ENCODE results near the gene DNM3. TPM values are rescaled to one million over a fixed set of nuclear protein-coding genes. Genes with fewer than 3 reads are reported as not detected.

DNM3 gene
- total and polyA plus RNA-seq, 5 donors from 2014 or later, result 0.76 to 5.5 (median 1.6) TPM

DNA sequence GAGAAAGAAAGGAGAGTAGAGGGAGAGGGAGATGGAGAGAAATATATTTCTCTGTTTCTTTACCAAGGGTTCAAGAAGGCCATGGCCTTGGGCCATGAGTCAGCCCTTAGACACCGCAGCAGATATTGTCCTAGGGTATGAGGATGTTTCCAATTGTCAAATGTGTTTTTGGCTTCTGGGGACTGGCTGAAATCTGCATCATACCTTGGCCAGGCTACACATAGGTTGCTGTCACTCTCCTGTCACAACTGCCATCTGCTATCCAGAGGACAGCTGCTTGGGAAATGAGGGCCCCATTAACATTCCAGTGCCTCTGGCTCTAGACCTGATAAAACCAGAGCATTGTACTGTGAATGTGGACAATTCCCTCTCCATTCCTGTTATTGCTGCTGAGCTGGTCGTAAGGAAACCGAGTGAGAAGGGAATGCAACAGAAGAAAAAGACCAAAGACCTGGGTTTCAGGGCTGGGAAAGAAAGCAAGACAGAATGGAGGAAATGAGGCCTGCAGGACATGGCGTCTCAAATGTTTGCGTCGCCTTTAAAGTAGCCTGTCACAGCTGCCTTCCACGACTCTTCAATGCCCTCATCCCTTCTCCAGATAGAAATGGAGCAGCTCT is 611.3 kb downstream of the DNM3 start:
- ATAC-seq (ENCODE audit: low read depth in 2 of 2), result no peak
- H3K9me3 Mint-ChIP-seq, result no peaks in the 10 kb centered on the region
- no peaks in the 10 kb centered on the region for H3K27me3 ChIP-seq (ENCODE audit: control insufficient read depth, insufficient read depth, low read length)
- H3K4me1 ChIP-seq (ENCODE audit: control insufficient read depth, insufficient read depth, low read length, poor library complexity, severe bottlenecking), result peaks cover 15% of the 10 kb centered on the region
- H3K4me1 Mint-ChIP-seq, result peaks cover 11 to 26% (median 18%) of the 10 kb centered on the region in 4 donors
- DNase-seq, result no peak
- no peak overlapping the region for H3K4me3 Mint-ChIP-seq
- H3K27ac ChIP-seq (ENCODE audit: insufficient read depth, low read length, poor library complexity, severe bottlenecking), result no peak overlapping the region
- H3K36me3 ChIP-seq (ENCODE audit: control insufficient read depth, insufficient read depth, low read length), result no peaks in the 10 kb centered on the region
- no peaks in the 10 kb centered on the region for H3K9me3 ChIP-seq (ENCODE audit: control insufficient read depth in 2 of 2, low read length in 2 of 2)
- H3K27me3 Mint-ChIP-seq, result no peaks in the 10 kb centered on the region
- H3K27ac Mint-ChIP-seq, result peak overlapping the region in 1 of 3 donors; percentile 58
- no peaks in the 10 kb centered on the region for H3K36me3 Mint-ChIP-seq
- H3K4me3 ChIP-seq (ENCODE audit: low read depth, low read length), result no peak overlapping the region

- no peak overlapping the region for H3K27ac Mint-ChIP-seq
- no peaks in the 10 kb centered on the region for H3K9me3 Mint-ChIP-seq
- no peak overlapping the region for H3K4me3 ChIP-seq (ENCODE audit: low read depth, low read length)
- H3K9me3 ChIP-seq (ENCODE audit: control insufficient read depth in 2 of 2, low read length in 2 of 2), result no peaks in the 10 kb centered on the region
- DNase-seq, result no peak
- H3K4me1 ChIP-seq (ENCODE audit: control insufficient read depth, insufficient read depth, low read length, poor library complexity, severe bottlenecking), result peaks cover 15% of the 10 kb centered on the region
- no peak overlapping the region for H3K27ac ChIP-seq (ENCODE audit: insufficient read depth, low read length, poor library complexity, severe bottlenecking)
- no peak overlapping the region for H3K4me3 Mint-ChIP-seq
- no peaks in the 10 kb centered on the region for H3K27me3 Mint-ChIP-seq
- H3K4me1 Mint-ChIP-seq, result peaks cover 11 to 26% (median 18%) of the 10 kb centered on the region in 4 donors
- ATAC-seq (ENCODE audit: low read depth in 2 of 2), result no peak
- H3K27me3 ChIP-seq (ENCODE audit: control insufficient read depth, insufficient read depth, low read length), result no peaks in the 10 kb centered on the region
- no peaks in the 10 kb centered on the region for H3K36me3 Mint-ChIP-seq
- H3K36me3 ChIP-seq (ENCODE audit: control insufficient read depth, insufficient read depth, low read length), result no peaks in the 10 kb centered on the region
Observed at GRCh38 chr1:172453153-172453545, 611.9 kb downstream of the DNM3 start.

DNA sequence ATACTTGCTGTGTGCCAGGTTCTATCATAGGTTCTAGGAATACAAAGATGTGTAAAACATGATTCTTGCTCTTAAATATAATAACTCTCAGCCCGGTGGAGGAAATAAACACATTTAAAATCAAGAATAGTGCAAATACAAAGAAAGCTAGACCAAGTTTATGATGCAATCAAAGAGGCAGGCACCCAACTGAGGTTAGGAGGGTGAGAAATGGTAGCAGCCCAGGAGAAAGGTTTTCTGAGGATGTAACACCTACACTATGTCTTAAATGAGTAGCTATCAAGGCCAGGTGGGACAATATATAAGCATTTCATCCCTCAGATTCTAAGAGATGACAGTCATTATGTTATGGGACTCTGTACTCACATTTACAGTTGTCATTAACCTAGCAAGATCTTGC is 612.3 kb downstream of the DNM3 start:
- Mint-ChIP-seq H3K27me3 (no peaks in the 10 kb centered on the region), H3K27ac (no peak overlapping the region), H3K36me3 (no peaks in the 10 kb centered on the region), H3K4me3 (no peak overlapping the region), H3K4me1 (peaks cover 11 to 26% (median 18%) of the 10 kb centered on the region in 4 donors), H3K9me3 (no peaks in the 10 kb centered on the region)
- Histone ChIP-seq H3K27ac (ENCODE audit: insufficient read depth, low read length, poor library complexity, severe bottlenecking) (no peak overlapping the region), H3K36me3 (ENCODE audit: control insufficient read depth, insufficient read depth, low read length) (no peaks in the 10 kb centered on the region), H3K4me1 (ENCODE audit: control insufficient read depth, insufficient read depth, low read length, poor library complexity, severe bottlenecking) (peaks cover 15% of the 10 kb centered on the region), H3K4me3 (ENCODE audit: low read depth, low read length) (no peak overlapping the region), H3K9me3 (ENCODE audit: control insufficient read depth in 2 of 2, low read length in 2 of 2) (no peaks in the 10 kb centered on the region), H3K27me3 (ENCODE audit: control insufficient read depth, insufficient read depth, low read length) (peaks cover under 1% of the 10 kb centered on the region)
- no peak for DNase-seq
- ATAC-seq (ENCODE audit: low read depth in 2 of 2), result no peak

GRCh38 chr1:172455451-172455850 is 614.2 kb downstream of the DNM3 start:
- H3K4me3 Mint-ChIP-seq, result no peak overlapping the region
- ATAC-seq (ENCODE audit: low read depth in 2 of 2), result no peak
- H3K36me3 Mint-ChIP-seq, result no peaks in the 10 kb centered on the region

DNA sequence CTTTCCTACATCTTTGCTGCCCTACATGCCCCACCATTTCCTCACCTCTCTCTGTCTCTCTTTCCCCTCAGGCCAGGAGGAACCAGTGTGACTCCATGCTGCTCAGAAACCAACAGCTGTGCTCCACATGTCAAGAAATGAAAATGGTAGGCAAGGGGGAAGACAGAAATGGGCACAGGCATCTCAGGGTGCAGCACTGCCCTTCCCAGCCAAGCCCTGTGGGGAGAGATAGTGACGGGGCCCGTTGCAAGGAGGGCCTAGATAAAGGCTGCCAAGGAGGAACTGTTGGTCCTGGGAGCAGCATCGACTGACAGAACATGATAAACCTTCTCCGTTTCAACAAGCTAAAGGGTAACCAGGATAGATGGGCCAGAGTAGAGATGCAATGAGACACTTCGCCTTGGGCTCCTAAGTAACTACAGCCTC is 615.1 kb downstream of the DNM3 start:
- Mint-ChIP-seq H3K4me3 (no peak overlapping the region), H3K27me3 (no peaks in the 10 kb centered on the region), H3K27ac (no peak overlapping the region), H3K9me3 (no peaks in the 10 kb centered on the region), H3K4me1 (peaks cover under 1 to 6% (median 1%) of the 10 kb centered on the region in 4 donors), H3K36me3 (no peaks in the 10 kb centered on the region)
- no peaks in the 10 kb centered on the region for H3K36me3 ChIP-seq (ENCODE audit: control insufficient read depth, insufficient read depth, low read length)
- no peaks in the 10 kb centered on the region for H3K4me1 ChIP-seq (ENCODE audit: control insufficient read depth, insufficient read depth, low read length, poor library complexity, severe bottlenecking)
- DNase-seq, result no peak
- no peak overlapping the region for H3K4me3 ChIP-seq (ENCODE audit: low read depth, low read length)
- peaks cover 12% of the 10 kb centered on the region for H3K27me3 ChIP-seq (ENCODE audit: control insufficient read depth, insufficient read depth, low read length)
- ATAC-seq (ENCODE audit: low read depth in 2 of 2), result no peak
- H3K9me3 ChIP-seq (ENCODE audit: control insufficient read depth in 2 of 2, low read length in 2 of 2), result no peaks in the 10 kb centered on the region
- no peak overlapping the region for H3K27ac ChIP-seq (ENCODE audit: insufficient read depth, low read length, poor library complexity, severe bottlenecking)

More at GRCh38 chr1:172455451-172455850, 614.2 kb downstream of the DNM3 start:
- H3K4me1 ChIP-seq (ENCODE audit: control insufficient read depth, insufficient read depth, low read length, poor library complexity, severe bottlenecking), result peaks cover 7% of the 10 kb centered on the region
- no peaks in the 10 kb centered on the region for H3K36me3 ChIP-seq (ENCODE audit: control insufficient read depth, insufficient read depth, low read length)
- H3K4me3 ChIP-seq (ENCODE audit: low read depth, low read length), result no peak overlapping the region
- H3K9me3 ChIP-seq (ENCODE audit: control insufficient read depth in 2 of 2, low read length in 2 of 2), result no peaks in the 10 kb centered on the region
- no peaks in the 10 kb centered on the region for H3K27me3 Mint-ChIP-seq
- H3K9me3 Mint-ChIP-seq, result no peaks in the 10 kb centered on the region
- no peak for DNase-seq
- peaks cover 12% of the 10 kb centered on the region for H3K27me3 ChIP-seq (ENCODE audit: control insufficient read depth, insufficient read depth, low read length)
- H3K27ac Mint-ChIP-seq, result no peak overlapping the region
- no peak overlapping the region for H3K27ac ChIP-seq (ENCODE audit: insufficient read depth, low read length, poor library complexity, severe bottlenecking)
- H3K4me1 Mint-ChIP-seq, result peaks cover 9 to 11% (median 9%) of the 10 kb centered on the region in 4 donors

- H3K4me3 Mint-ChIP-seq, result no peak overlapping the region
Observed at GRCh38 chr1:172457479-172458130, 616.3 kb downstream of the DNM3 start.

DNA sequence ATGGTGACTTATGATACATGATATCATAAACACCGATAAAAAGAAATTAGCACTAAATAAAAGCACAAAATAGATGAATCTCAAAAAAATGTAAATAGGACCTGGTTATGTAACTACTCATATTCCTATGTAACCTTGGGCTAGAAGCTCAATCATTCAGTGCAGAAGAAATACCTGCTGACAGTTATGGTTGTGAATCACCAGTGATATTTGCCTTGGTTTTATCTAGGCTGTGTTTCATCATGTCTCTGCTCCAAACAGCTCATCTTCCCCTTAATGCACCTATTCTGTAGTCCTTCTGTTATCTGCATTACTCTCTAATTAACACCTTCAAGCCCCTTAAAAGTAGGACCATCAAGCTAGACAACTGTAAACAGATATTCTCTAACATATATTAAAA is 618.9 kb downstream of the DNM3 start:
- H3K9me3 ChIP-seq (ENCODE audit: control insufficient read depth in 2 of 2, low read length in 2 of 2), result no peaks in the 10 kb centered on the region
- Mint-ChIP-seq H3K36me3 (no peaks in the 10 kb centered on the region), H3K4me1 (no peaks in the 10 kb centered on the region), H3K9me3 (no peaks in the 10 kb centered on the region), H3K27ac (no peak overlapping the region), H3K4me3 (no peak overlapping the region), H3K27me3 (peaks cover 14% of the 10 kb centered on the region)
- no peaks in the 10 kb centered on the region for H3K36me3 ChIP-seq (ENCODE audit: control insufficient read depth, insufficient read depth, low read length)
- no peak overlapping the region for H3K27ac ChIP-seq (ENCODE audit: insufficient read depth, low read length, poor library complexity, severe bottlenecking)
- no peak overlapping the region for H3K4me3 ChIP-seq (ENCODE audit: low read depth, low read length)
- DNase-seq (no peak), ATAC-seq (ENCODE audit: low read depth in 2 of 2) (no peak)
- H3K4me1 ChIP-seq (ENCODE audit: control insufficient read depth, insufficient read depth, low read length, poor library complexity, severe bottlenecking), result no peaks in the 10 kb centered on the region
- peaks cover 19% of the 10 kb centered on the region for H3K27me3 ChIP-seq (ENCODE audit: control insufficient read depth, insufficient read depth, low read length)

More at GRCh38 chr1:172457479-172458130, 616.3 kb downstream of the DNM3 start:
- Histone ChIP-seq H3K4me3 (ENCODE audit: low read depth, low read length) (no peak overlapping the region), H3K27me3 (ENCODE audit: control insufficient read depth, insufficient read depth, low read length) (peaks cover 12% of the 10 kb centered on the region), H3K27ac (ENCODE audit: insufficient read depth, low read length, poor library complexity, severe bottlenecking) (no peak overlapping the region), H3K36me3 (ENCODE audit: control insufficient read depth, insufficient read depth, low read length) (no peaks in the 10 kb centered on the region), H3K4me1 (ENCODE audit: control insufficient read depth, insufficient read depth, low read length, poor library complexity, severe bottlenecking) (no peaks in the 10 kb centered on the region), H3K9me3 (ENCODE audit: control insufficient read depth in 2 of 2, low read length in 2 of 2) (no peaks in the 10 kb centered on the region)
- peaks cover 0 to 6% (median 0%) of the 10 kb centered on the region in 4 donors for H3K4me1 Mint-ChIP-seq
- DNase-seq (no peak), ATAC-seq (ENCODE audit: low read depth in 2 of 2) (no peak)
- no peak overlapping the region for H3K27ac Mint-ChIP-seq
- H3K9me3 Mint-ChIP-seq, result no peaks in the 10 kb centered on the region
- H3K27me3 Mint-ChIP-seq, result peaks cover 6% of the 10 kb centered on the region
- no peaks in the 10 kb centered on the region for H3K36me3 Mint-ChIP-seq

DNA sequence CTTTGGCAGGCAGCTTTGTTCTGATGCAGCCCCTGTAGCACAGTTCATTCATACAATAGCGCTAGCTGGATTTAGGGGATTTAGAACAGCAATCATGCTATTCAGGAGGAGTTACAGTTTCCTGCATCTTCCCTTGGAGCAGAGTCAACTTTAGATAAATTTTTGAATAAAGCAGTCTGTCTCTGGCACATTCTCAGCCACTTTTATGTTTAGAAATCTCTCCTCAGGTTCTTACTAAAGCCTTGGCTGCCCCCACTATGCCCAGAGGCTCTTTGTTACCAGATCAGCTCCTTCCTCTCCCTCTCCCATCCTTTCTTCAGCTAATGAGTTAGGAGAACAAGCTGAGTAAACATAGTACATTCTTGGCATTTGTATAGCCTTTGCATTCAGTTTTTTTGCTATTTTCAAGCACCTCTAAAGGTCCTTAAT is 619.6 kb downstream of the DNM3 start:
- Histone ChIP-seq H3K4me3 (ENCODE audit: low read depth, low read length) (no peak overlapping the region), H3K4me1 (ENCODE audit: control insufficient read depth, insufficient read depth, low read length, poor library complexity, severe bottlenecking) (no peaks in the 10 kb centered on the region), H3K9me3 (ENCODE audit: control insufficient read depth in 2 of 2, low read length in 2 of 2) (no peaks in the 10 kb centered on the region), H3K36me3 (ENCODE audit: control insufficient read depth, insufficient read depth, low read length) (no peaks in the 10 kb centered on the region), H3K27ac (ENCODE audit: insufficient read depth, low read length, poor library complexity, severe bottlenecking) (no peak overlapping the region), H3K27me3 (ENCODE audit: control insufficient read depth, insufficient read depth, low read length) (peaks cover 19% of the 10 kb centered on the region)
- Mint-ChIP-seq H3K27ac (no peak overlapping the region), H3K27me3 (peaks cover 20% of the 10 kb centered on the region), H3K4me1 (no peaks in the 10 kb centered on the region), H3K9me3 (peaks cover 0 to 1% (median 0%) of the 10 kb centered on the region in 7 donors), H3K4me3 (no peak overlapping the region), H3K36me3 (no peaks in the 10 kb centered on the region)
- ATAC-seq (ENCODE audit: low read depth in 2 of 2), result no peak
- no peak for DNase-seq
